ENCODE data around the gene PLA2G4A. TPM values are rescaled to one million over a fixed set of nuclear protein-coding genes. Genes with fewer than 3 reads are reported as not detected.

PLA2G4A gene
- total RNA-seq, 1 experiment from 2014 or later: 8.6 TPM

- H3K9ac ChIP-seq (ENCODE audit: low read length): no peak overlapping the region
- H3K36me3 ChIP-seq (ENCODE audit: control insufficient read depth in 1 of 2, insufficient read depth in 2 of 2, low read length in 2 of 2): no peaks in the 10 kb centered on the region
- DNase-seq (ENCODE audit: low read depth, low spot score): no peak
- intact Hi-C loops (cut with micrococcal nuclease): no loop called here
- H3K27ac ChIP-seq (ENCODE audit: low read depth, low read length): no peak overlapping the region
- H4K20me1 ChIP-seq (ENCODE audit: insufficient read depth): no peaks in the 10 kb centered on the region
- no peaks in the 10 kb centered on the region for H3K9me2 ChIP-seq (ENCODE audit: insufficient read depth)
- no peak overlapping the region for H3K4me2 ChIP-seq (ENCODE audit: low read length)
- POLR2A ChIA-PET: no interaction called here
- H3K27me3 ChIP-seq (ENCODE audit: insufficient read depth, low read length): no peaks in the 10 kb centered on the region
- no peaks in the 10 kb centered on the region for H3K9me3 ChIP-seq (ENCODE audit: control insufficient read depth in 1 of 2, insufficient read depth in 1 of 2, low read depth in 1 of 2, low read length in 2 of 2)
- BruUV-seq (replicated peaks): no TSS peak
- H3K79me2 ChIP-seq (ENCODE audit: insufficient read depth, low read length): no peaks in the 10 kb centered on the region
- CTCF ChIA-PET: no interaction called here
- ATAC-seq: no peak
- H2AFZ ChIP-seq (ENCODE audit: low read depth, low read length, poor library complexity, severe bottlenecking): no peak overlapping the region
- no peak for TF ChIP-seq REST (IDR thresholded peaks at IDR 0.05; ENCODE audit: low read depth)
- TF ChIP-seq, protein P1, sequence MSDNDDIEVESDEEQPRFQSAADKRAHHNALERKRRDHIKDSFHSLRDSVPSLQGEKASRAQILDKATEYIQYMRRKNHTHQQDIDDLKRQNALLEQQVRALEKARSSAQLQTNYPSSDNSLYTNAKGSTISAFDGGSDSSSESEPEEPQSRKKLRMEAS (IDR thresholded peaks at IDR 0.05): no peak
- TF ChIP-seq TCF7L2 (IDR thresholded peaks at IDR 0.05; ENCODE audit: borderline replicate concordance, extremely low read depth, insufficient read depth, insufficient read length): no peak
- TF ChIP-seq SP1 (IDR thresholded peaks at IDR 0.05; ENCODE audit: low read depth): no peak
- TF ChIP-seq ATF3 (IDR thresholded peaks at IDR 0.05): no peak
- TF ChIP-seq EZH2phosphoT487 (IDR thresholded peaks at IDR 0.05; ENCODE audit: borderline replicate concordance): no peak
- TF ChIP-seq POLR2A (IDR thresholded peaks at IDR 0.05; ENCODE audit: borderline replicate concordance, extremely low read depth, insufficient read depth, insufficient read length): no peak
- TF ChIP-seq, protein P2, sequence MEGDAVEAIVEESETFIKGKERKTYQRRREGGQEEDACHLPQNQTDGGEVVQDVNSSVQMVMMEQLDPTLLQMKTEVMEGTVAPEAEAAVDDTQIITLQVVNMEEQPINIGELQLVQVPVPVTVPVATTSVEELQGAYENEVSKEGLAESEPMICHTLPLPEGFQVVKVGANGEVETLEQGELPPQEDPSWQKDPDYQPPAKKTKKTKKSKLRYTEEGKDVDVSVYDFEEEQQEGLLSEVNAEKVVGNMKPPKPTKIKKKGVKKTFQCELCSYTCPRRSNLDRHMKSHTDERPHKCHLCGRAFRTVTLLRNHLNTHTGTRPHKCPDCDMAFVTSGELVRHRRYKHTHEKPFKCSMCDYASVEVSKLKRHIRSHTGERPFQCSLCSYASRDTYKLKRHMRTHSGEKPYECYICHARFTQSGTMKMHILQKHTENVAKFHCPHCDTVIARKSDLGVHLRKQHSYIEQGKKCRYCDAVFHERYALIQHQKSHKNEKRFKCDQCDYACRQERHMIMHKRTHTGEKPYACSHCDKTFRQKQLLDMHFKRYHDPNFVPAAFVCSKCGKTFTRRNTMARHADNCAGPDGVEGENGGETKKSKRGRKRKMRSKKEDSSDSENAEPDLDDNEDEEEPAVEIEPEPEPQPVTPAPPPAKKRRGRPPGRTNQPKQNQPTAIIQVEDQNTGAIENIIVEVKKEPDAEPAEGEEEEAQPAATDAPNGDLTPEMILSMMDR (IDR thresholded peaks at IDR 0.05 in 2 of 3, conservative IDR thresholded peaks at IDR 0.05 in 1 of 3; ENCODE audit: borderline replicate concordance in 1 of 3, insufficient read depth in 1 of 3, low read depth in 2 of 3, low read length in 2 of 3): no peak
- TF ChIP-seq ELF1 (IDR thresholded peaks at IDR 0.05; ENCODE audit: borderline replicate concordance, low read depth): no peak
- no peak for TF ChIP-seq CEBPB (IDR thresholded peaks at IDR 0.05; ENCODE audit: low read depth)
- no peak for TF ChIP-seq ZNF274 (IDR thresholded peaks at IDR 0.05; ENCODE audit: low read depth, low read length)
- no peak for TF ChIP-seq EGR1 (IDR thresholded peaks at IDR 0.05; ENCODE audit: low read depth)
- no peak for TF ChIP-seq YY1 (IDR thresholded peaks at IDR 0.05; ENCODE audit: extremely low read depth, insufficient replicate concordance, low read depth, low read length)
- TF ChIP-seq POLR2AphosphoS5 (IDR thresholded peaks at IDR 0.05; ENCODE audit: low read depth, low read length): no peak
- TF ChIP-seq ZFX (IDR thresholded peaks at IDR 0.05): no peak
- no peaks in the 10 kb centered on the region for H3K4me1 ChIP-seq (ENCODE audit: control insufficient read depth in 1 of 2, insufficient read depth in 2 of 2, low read length in 2 of 2)
- RAD21 ChIA-PET (ENCODE audit: low non-redundant PET in 1 of 2, low total read pairs in 2 of 2, uncharacterized antibody in 2 of 2, unreplicated experiment in 2 of 2): no interaction called here
- no peak overlapping the region for H3K4me3 ChIP-seq (replicated peaks in 1 of 2; ENCODE audit: low read depth in 1 of 2, low read length in 2 of 2)
Observed at GRCh38 chr1:186869526-186870228, 40.9 kb downstream of the PLA2G4A start.
